ENCODE data around the gene INS. TPM values are rescaled to one million over a fixed set of nuclear protein-coding genes. Genes with fewer than 3 reads are reported as not detected.

INS gene
- total and polyA plus RNA-seq, 2 of the 13 experiments (the other 11 are each of a cell fraction or from before 2014, with no cell fraction given) = not detected

DNA sequence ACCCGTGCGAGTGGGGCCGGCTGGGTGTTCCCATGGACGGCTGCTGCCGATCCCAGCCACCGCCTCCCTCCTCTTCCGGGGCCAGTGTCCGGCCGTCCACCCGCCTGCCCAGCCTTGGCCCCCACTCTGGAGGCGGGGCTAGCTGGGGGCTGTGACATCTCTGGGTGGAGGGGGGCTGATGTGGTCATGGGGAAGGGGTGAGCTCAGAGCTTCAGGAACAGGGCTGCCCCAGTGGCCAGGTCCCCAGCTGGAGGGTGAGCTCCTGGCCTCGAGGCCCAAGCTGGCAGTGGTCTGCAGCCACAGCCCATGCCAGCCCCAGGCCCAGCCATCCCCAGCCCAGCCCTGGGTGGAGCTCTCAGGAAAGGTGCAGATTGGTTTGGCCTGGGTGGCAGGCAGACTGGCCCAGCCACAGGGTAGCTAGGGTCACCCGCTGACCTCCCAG lies 2.7 kb downstream of the INS start:
- ATAC-seq = no peak
- no TSS peak for BruUV-seq (replicated peaks)
- CTCF ChIA-PET (ENCODE audit: low intra/inter-chr PET ratio, low total read pairs) = no interaction called here
- Histone ChIP-seq H4K20me1 (ENCODE audit: insufficient read depth, low read length) (no peaks in the 10 kb centered on the region), H3K9ac (ENCODE audit: insufficient read depth, low read depth, low read length) (no peak overlapping the region), H3K79me2 (ENCODE audit: insufficient read depth, low read length) (no peaks in the 10 kb centered on the region), H3K36me3 (replicated peaks in 1 of 2; ENCODE audit: control insufficient read depth in 1 of 2, insufficient read depth in 2 of 2, low read length in 2 of 2) (no peaks in the 10 kb centered on the region), H3K27me3 (ENCODE audit: control insufficient read depth in 1 of 2, insufficient read depth in 2 of 2, low read length in 2 of 2) (peaks cover 25 to 67% of the 10 kb centered on the region in 2 experiments; a peak in 4 of 5 replicates), H3K9me3 (ENCODE audit: low read length) (no peaks in the 10 kb centered on the region), H3K4me3 (replicated peaks in 1 of 3; ENCODE audit: insufficient read depth in 1 of 3, low read depth in 2 of 3, low read length in 3 of 3) (no peak overlapping the region), H3K4me1 (ENCODE audit: insufficient read depth, low read length) (no peaks in the 10 kb centered on the region), H3K4me2 (ENCODE audit: low read depth, low read length) (no peak overlapping the region), H2AFZ (ENCODE audit: low read length) (no peak overlapping the region), H3K27ac (ENCODE audit: extremely low read length, insufficient read depth, low read length) (no peak overlapping the region)
- POLR2A ChIA-PET = interaction anchor here (0.6 kb wide), 1 partner anchor 236 kb away, joined by 3 read pairs; no protein-coding TSS in a partner anchor
- no peak for FAIRE-seq
- in situ Hi-C loops (cut with HindIII; ENCODE audit: extremely low pct_ligation_motif_present, low pct_unique_long_range_greater_than_20kb) (no loop called here), intact Hi-C loops (cut with micrococcal nuclease; ENCODE audit: unreplicated experiment) (no loop called here)
- no peak for DNase-seq (ENCODE audit: low spot score)
- TF ChIP-seq, protein P1, sequence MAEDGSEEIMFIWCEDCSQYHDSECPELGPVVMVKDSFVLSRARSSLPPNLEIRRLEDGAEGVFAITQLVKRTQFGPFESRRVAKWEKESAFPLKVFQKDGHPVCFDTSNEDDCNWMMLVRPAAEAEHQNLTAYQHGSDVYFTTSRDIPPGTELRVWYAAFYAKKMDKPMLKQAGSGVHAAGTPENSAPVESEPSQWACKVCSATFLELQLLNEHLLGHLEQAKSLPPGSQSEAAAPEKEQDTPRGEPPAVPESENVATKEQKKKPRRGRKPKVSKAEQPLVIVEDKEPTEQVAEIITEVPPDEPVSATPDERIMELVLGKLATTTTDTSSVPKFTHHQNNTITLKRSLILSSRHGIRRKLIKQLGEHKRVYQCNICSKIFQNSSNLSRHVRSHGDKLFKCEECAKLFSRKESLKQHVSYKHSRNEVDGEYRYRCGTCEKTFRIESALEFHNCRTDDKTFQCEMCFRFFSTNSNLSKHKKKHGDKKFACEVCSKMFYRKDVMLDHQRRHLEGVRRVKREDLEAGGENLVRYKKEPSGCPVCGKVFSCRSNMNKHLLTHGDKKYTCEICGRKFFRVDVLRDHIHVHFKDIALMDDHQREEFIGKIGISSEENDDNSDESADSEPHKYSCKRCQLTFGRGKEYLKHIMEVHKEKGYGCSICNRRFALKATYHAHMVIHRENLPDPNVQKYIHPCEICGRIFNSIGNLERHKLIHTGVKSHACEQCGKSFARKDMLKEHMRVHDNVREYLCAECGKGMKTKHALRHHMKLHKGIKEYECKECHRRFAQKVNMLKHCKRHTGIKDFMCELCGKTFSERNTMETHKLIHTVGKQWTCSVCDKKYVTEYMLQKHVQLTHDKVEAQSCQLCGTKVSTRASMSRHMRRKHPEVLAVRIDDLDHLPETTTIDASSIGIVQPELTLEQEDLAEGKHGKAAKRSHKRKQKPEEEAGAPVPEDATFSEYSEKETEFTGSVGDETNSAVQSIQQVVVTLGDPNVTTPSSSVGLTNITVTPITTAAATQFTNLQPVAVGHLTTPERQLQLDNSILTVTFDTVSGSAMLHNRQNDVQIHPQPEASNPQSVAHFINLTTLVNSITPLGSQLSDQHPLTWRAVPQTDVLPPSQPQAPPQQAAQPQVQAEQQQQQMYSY (CRISPR knock-in tag; IDR thresholded peaks at IDR 0.05) = no peak
- TF ChIP-seq WIZ (CRISPR knock-in tag; IDR thresholded peaks at IDR 0.05) (no peak), ZC3H4 (CRISPR knock-in tag; IDR thresholded peaks at IDR 0.05; ENCODE audit: borderline replicate concordance) (no peak), CHCHD3 (CRISPR knock-in tag; IDR thresholded peaks at IDR 0.05) (no peak), GABPB1 (CRISPR knock-in tag; IDR thresholded peaks at IDR 0.05) (no peak), PLRG1 (conservative IDR thresholded peaks at IDR 0.05) (no peak), ZNF460 (CRISPR knock-in tag; IDR thresholded peaks at IDR 0.05; ENCODE audit: borderline replicate concordance) (no peak), MTF2 (CRISPR knock-in tag; IDR thresholded peaks at IDR 0.05; ENCODE audit: borderline replicate concordance) (no peak), ETV6 (CRISPR knock-in tag; conservative IDR thresholded peaks at IDR 0.05) (no peak), ZBTB7B (CRISPR knock-in tag; IDR thresholded peaks at IDR 0.05) (no peak), ZNF703 (CRISPR knock-in tag; IDR thresholded peaks at IDR 0.05; ENCODE audit: borderline replicate concordance) (no peak)
- TF ChIP-seq, protein P2, sequence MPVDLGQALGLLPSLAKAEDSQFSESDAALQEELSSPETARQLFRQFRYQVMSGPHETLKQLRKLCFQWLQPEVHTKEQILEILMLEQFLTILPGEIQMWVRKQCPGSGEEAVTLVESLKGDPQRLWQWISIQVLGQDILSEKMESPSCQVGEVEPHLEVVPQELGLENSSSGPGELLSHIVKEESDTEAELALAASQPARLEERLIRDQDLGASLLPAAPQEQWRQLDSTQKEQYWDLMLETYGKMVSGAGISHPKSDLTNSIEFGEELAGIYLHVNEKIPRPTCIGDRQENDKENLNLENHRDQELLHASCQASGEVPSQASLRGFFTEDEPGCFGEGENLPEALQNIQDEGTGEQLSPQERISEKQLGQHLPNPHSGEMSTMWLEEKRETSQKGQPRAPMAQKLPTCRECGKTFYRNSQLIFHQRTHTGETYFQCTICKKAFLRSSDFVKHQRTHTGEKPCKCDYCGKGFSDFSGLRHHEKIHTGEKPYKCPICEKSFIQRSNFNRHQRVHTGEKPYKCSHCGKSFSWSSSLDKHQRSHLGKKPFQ (CRISPR knock-in tag; IDR thresholded peaks at IDR 0.05; ENCODE audit: insufficient replicate concordance) = no peak
- no CpG with 5 or more reads among the region's 13 CpGs for WGBS (ENCODE audit: low lambda C conversion rate)

Data from HepG2 (cell line).